SU-DHL-6 (cell line): ENCODE results near the gene TTR.

Experiments
- EZH2phosphoT487 ChIP-seq: fragments of 200-600 bp; sonication (generic), shearing (Covaris generic); conservative IDR thresholded peaks from 2 replicates; pipeline ENCODE4 v1.6.1; 2018; ENCODE audit warnings: mild to moderate bottlenecking, antibody characterized with exemption, low read length, moderate library complexity, mixed read lengths
- TF ChIP-seq, protein P1 (sequence below): fragments of 200-600 bp; sonication (generic); IDR thresholded peaks from one replicate; pipeline ENCODE4 v1.5.1; 2017; ENCODE audit warnings: antibody characterized with exemption, mild to moderate bottlenecking, low read length, moderate library complexity; ENCODE audit not compliant: insufficient read depth, poor library complexity, severe bottlenecking

DNA sequence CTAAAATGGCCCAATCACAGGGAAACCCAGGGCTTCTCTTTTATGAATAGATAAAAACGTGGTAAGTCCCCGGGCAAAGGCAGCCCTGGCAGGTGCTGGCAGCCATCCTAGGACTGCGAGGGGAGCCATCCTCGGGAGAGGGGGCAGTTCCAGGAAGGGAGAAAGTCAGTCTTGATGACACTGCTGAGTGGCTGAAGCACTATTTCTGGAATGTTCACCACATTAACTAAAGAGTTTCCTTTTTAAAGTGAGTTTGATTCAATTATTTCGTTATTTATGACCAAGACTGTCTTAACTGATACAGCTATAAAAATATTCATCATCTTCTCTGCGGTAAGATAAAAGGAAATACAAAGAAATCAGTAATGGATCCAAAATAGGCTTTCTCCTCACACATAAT is 20.4 kb downstream of the TTR start:
- TF ChIP-seq, protein P1, sequence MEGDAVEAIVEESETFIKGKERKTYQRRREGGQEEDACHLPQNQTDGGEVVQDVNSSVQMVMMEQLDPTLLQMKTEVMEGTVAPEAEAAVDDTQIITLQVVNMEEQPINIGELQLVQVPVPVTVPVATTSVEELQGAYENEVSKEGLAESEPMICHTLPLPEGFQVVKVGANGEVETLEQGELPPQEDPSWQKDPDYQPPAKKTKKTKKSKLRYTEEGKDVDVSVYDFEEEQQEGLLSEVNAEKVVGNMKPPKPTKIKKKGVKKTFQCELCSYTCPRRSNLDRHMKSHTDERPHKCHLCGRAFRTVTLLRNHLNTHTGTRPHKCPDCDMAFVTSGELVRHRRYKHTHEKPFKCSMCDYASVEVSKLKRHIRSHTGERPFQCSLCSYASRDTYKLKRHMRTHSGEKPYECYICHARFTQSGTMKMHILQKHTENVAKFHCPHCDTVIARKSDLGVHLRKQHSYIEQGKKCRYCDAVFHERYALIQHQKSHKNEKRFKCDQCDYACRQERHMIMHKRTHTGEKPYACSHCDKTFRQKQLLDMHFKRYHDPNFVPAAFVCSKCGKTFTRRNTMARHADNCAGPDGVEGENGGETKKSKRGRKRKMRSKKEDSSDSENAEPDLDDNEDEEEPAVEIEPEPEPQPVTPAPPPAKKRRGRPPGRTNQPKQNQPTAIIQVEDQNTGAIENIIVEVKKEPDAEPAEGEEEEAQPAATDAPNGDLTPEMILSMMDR, result no peak
- no peak for TF ChIP-seq EZH2phosphoT487
